Measurements from ENCODE around the gene PEAR1.

DNA sequence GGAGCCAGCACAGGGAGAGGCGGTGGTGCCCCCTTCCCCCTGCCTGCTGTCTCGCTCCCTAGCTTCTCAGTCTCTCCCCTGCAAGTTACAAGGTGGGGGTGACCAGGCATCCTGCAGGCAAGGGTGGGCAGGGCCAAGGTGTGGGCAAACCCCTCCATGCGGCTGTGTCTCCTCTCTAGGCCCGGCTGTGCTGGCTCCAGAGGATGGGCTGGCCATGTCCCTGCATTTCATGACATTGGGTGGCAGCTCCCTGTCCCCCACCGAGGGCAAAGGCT lies 18.2 kb upstream of the PEAR1 start:
- TF ChIP-seq FOXM1 (IDR thresholded peaks at IDR 0.05; ENCODE audit: borderline replicate concordance) (no peak), FOXA1 (IDR thresholded peaks at IDR 0.05) (no peak), SP1 (IDR thresholded peaks at IDR 0.05) (no peak), BHLHE40 (IDR thresholded peaks at IDR 0.05; ENCODE audit: borderline replicate concordance) (no peak), SUZ12 (IDR thresholded peaks at IDR 0.05) (no peak), ZNF384 (IDR thresholded peaks at IDR 0.05) (no peak), CTBP1 (IDR thresholded peaks at IDR 0.05; ENCODE audit: borderline replicate concordance) (no peak), HDGF (IDR thresholded peaks at IDR 0.05; ENCODE audit: borderline replicate concordance) (no peak), LEF1 (IDR thresholded peaks at IDR 0.05; ENCODE audit: borderline replicate concordance) (no peak), PKNOX1 (IDR thresholded peaks at IDR 0.05) (no peak)
